Activated CD8-positive, alpha-beta T cell treated with anti-CD3 and anti-CD28 coated beads, Interleukin-2, amount 10 ng/mL, durations not matched to agents 7 days and 5 days (primary cell): ENCODE data around the gene TOX2. TPM values are rescaled to one million over a fixed set of nuclear protein-coding genes. Genes with fewer than 3 reads are reported as not detected.

Experiments
- ATAC-seq: fragments of 150-1000 bp; cut with Tn5 transposase; one replicate; pipeline ENCODE4 v1.10.0; 2021; ENCODE audit warnings: moderate library complexity
- CTCF ChIA-PET: fragments of 350-600 bp; sonication (Branson Sonifier 250); formaldehyde crosslinking; loops from one replicate; lab custom pipeline; 2021; ENCODE audit warnings: antibody characterized with exemption; lab: Charles Lee
- POLR2A ChIA-PET: fragments of 350-600 bp; sonication (Branson Sonifier 250); formaldehyde crosslinking; loops from one replicate; lab custom pipeline; 2021; ENCODE audit warnings: antibody characterized with exemption; lab: Charles Lee
- DNase-seq: peaks from one replicate; pipeline ENCODE4 v3.0.0-alpha.2; 2020
- H3K27ac Mint-ChIP-seq: one replicate; pipeline ENCODE4 v1.8.0; 2021; ENCODE audit warnings: mild to moderate bottlenecking, mixed read lengths
- H3K27me3 Mint-ChIP-seq: one replicate; pipeline ENCODE4 v1.8.0; 2021; ENCODE audit warnings: low read depth, mixed read lengths
- H3K36me3 Mint-ChIP-seq: one replicate; pipeline ENCODE4 v1.8.0; 2021; ENCODE audit warnings: low read depth, mixed read lengths
- H3K4me1 Mint-ChIP-seq: one replicate; pipeline ENCODE4 v1.8.0; 2021; ENCODE audit warnings: low read depth, mixed read lengths
- H3K4me3 Mint-ChIP-seq: one replicate; pipeline ENCODE4 v1.8.0; 2021; ENCODE audit warnings: mild to moderate bottlenecking, mixed read lengths
- H3K9me3 Mint-ChIP-seq: one replicate; pipeline ENCODE4 v1.8.0; 2022; ENCODE audit warnings: mixed read lengths; ENCODE audit not compliant: insufficient read depth
- total RNA-seq, 2 experiments: library from RNA; stranded (reverse); gene quantifications; one replicate each; pipeline ENCODE4 v1.2.3, GENCODE V29; 2021

TOX2 gene
- total RNA-seq, 2 experiments from 2014 or later, result 0.31 to 0.61 TPM

DNA sequence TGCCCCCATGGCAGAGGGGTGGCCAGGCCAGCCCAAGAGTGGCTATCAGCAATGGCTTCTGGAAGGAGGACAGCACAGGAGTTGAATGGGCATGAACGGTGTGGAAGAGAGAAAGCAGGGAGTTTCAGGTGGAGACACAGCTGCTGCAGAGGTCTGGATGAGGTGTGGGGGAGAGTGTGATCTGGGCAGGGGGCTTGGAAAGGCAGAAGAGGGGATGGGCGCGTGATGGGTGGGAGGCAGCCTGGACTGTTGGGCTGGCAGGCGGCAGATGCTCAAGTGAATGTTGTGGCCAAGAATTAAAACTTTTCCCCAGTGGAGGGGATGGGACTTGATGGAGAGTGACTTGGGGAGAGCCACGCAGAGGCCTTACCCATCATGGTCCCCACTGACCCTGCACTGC, 46.5 kb downstream of the TOX2 start:
- Mint-ChIP-seq H3K9me3 (peaks cover 17% of the 10 kb centered on the region), H3K4me3 (no peak overlapping the region), H3K27ac (no peak overlapping the region), H3K27me3 (peaks cover 49% of the 10 kb centered on the region), H3K4me1 (peaks cover 34% of the 10 kb centered on the region), H3K36me3 (peaks cover 16% of the 10 kb centered on the region)
- no peak for DNase-seq
- ATAC-seq, result no peak
- POLR2A ChIA-PET, result no interaction called here
- CTCF ChIA-PET, result no interaction called here

- CTCF ChIA-PET, result no interaction called here
- H3K36me3 Mint-ChIP-seq, result peaks cover 13% of the 10 kb centered on the region
- H3K4me1 Mint-ChIP-seq, result peaks cover 30% of the 10 kb centered on the region
- H3K4me3 Mint-ChIP-seq, result no peak overlapping the region
- H3K27me3 Mint-ChIP-seq, result peaks cover 46% of the 10 kb centered on the region
- ATAC-seq (no peak), DNase-seq (no peak)
- no peak overlapping the region for H3K27ac Mint-ChIP-seq
- POLR2A ChIA-PET, result no interaction called here
- H3K9me3 Mint-ChIP-seq, result peaks cover 16% of the 10 kb centered on the region
Observed at GRCh38 chr20:43961541-43962471, 47.2 kb downstream of the TOX2 start.

- ATAC-seq, result no peak
- Mint-ChIP-seq H3K27ac (no peak overlapping the region), H3K36me3 (peaks cover 8% of the 10 kb centered on the region), H3K9me3 (peaks cover 9% of the 10 kb centered on the region), H3K4me3 (no peak overlapping the region), H3K4me1 (peaks cover 30% of the 10 kb centered on the region), H3K27me3 (peaks cover 40% of the 10 kb centered on the region)
- POLR2A ChIA-PET, result no interaction called here
- DNase-seq, result no peak
- CTCF ChIA-PET, result no interaction called here
Observed at GRCh38 chr20:43962530-43962929, 47.9 kb downstream of the TOX2 start.

GRCh38 chr20:43963233-43963632, 48.6 kb downstream of the TOX2 start:
- peaks cover 2% of the 10 kb centered on the region for H3K36me3 Mint-ChIP-seq
- ChIA-PET CTCF (no interaction called here), POLR2A (no interaction called here)
- peaks cover 2% of the 10 kb centered on the region for H3K9me3 Mint-ChIP-seq
- H3K4me3 Mint-ChIP-seq, result no peak overlapping the region
- DNase-seq (no peak), ATAC-seq (no peak)
- H3K27me3 Mint-ChIP-seq, result peaks cover 35% of the 10 kb centered on the region
- H3K27ac Mint-ChIP-seq, result no peak overlapping the region
- H3K4me1 Mint-ChIP-seq, result peaks cover 30% of the 10 kb centered on the region

DNA sequence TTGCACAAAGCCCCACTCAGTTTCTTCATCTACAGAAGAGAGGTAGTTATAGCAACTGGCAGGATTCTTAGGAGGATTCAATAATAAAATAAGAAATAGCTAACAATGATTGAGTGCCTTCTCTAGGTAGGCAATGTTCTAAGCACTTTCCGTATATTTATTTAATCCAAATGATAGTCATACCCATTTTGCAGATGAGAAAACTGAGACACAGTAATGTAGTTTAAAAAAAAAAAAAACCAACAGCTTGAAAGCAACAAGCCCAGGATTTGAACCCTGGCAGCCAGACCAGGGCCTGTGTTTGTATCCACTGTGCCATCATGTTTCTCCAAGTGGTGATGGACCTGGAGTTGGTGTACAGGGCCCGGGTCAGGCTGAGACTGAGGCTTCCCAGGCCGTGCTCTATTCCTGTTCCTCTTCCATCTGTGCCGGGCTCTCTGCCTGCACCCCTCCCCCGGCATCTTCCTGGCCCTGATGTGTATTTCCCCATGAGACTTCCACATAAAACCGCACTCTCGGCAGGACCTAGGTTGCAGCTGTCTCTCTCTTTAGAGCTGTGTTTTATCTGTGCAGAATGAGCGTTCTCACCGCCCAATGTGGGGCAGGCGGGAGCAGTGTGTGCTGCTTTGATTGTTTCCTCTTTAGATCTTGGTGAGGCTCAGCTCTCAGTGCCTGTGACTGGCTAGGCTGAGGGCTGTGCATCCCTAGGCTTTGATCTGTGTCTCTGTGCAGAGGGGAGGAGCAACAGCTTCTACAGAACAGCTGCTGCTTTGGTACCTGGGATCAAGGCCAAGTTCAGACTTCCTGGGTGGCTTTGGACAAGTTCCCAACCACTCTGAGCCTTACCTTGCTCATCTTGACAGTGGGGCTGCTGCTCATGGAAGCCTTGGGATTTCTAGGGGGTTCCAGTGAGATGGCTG, 49.5 kb downstream of the TOX2 start:
- H3K27me3 Mint-ChIP-seq, result peaks cover 36% of the 10 kb centered on the region
- CTCF ChIA-PET, result interaction anchor here (1.1 to 1.5 kb wide), 4 partner anchors 14 to 214 kb away, joined by 3 to 9 read pairs (median 4); no protein-coding TSS in a partner anchor
- peaks cover 25% of the 10 kb centered on the region for H3K4me1 Mint-ChIP-seq
- POLR2A ChIA-PET, result interaction anchor here (0.6 kb wide), 1 partner anchor 97 kb away, joined by 3 read pairs; no protein-coding TSS in a partner anchor
- DNase-seq (peak; percentile 42), ATAC-seq (peak; percentile 79)
- H3K27ac Mint-ChIP-seq, result no peak overlapping the region
- no peaks in the 10 kb centered on the region for H3K36me3 Mint-ChIP-seq
- no peaks in the 10 kb centered on the region for H3K9me3 Mint-ChIP-seq
- no peak overlapping the region for H3K4me3 Mint-ChIP-seq

DNA sequence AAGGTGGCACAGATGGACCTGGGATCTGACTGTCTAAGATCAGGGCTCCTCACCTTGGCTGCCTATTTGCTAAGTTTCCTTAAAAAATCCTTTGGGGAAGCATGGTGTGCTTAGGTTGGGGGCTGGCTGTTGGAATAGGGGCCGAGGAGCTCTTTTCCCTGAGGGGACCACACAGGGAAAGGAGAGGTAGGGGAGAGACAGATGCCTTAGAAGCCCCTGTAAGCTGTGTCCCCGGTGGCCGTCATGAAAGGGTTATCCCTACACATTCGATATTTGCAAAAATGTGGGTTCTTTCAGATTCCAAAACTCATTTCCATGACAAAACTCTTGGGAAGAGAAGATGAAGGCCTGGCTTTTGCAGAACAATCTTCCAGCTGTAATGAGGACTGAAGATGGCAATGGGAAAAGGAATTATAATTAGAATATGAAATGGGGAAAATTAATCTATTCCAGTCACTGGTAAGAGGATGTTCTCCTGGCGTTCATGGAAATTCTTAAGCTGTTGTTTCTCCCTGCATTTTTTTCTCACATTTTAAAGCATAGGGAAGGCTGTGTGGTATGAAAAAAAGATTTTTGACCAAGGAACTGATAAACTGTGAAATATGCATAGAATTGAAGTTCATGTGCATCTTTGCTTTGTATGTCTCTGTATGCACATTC, 53.8 kb downstream of the TOX2 start:
- H3K27me3 Mint-ChIP-seq, result peaks cover 21% of the 10 kb centered on the region
- no peaks in the 10 kb centered on the region for H3K36me3 Mint-ChIP-seq
- H3K4me1 Mint-ChIP-seq, result peaks cover 13% of the 10 kb centered on the region
- H3K9me3 Mint-ChIP-seq, result no peaks in the 10 kb centered on the region
- POLR2A ChIA-PET, result interaction anchor here (1.4 kb wide), 1 partner anchor 13 kb away, joined by 3 read pairs; no protein-coding TSS in a partner anchor
- CTCF ChIA-PET, result no interaction called here
- H3K27ac Mint-ChIP-seq, result no peak overlapping the region
- ATAC-seq, result no peak
- no peak for DNase-seq
- no peak overlapping the region for H3K4me3 Mint-ChIP-seq

GRCh38 chr20:43969028-43969447, 54.4 kb downstream of the TOX2 start:
- H3K4me3 Mint-ChIP-seq, result no peak overlapping the region
- H3K36me3 Mint-ChIP-seq, result no peaks in the 10 kb centered on the region
- H3K27me3 Mint-ChIP-seq, result peaks cover 23% of the 10 kb centered on the region
- H3K27ac Mint-ChIP-seq, result no peak overlapping the region
- ATAC-seq (no peak), DNase-seq (no peak)
- ChIA-PET CTCF (no interaction called here), POLR2A (interaction anchor here (1.4 kb wide), 1 partner anchor 13 kb away, joined by 3 read pairs; no protein-coding TSS in a partner anchor)
- H3K9me3 Mint-ChIP-seq, result no peaks in the 10 kb centered on the region
- peaks cover 10% of the 10 kb centered on the region for H3K4me1 Mint-ChIP-seq

- DNase-seq (no peak), ATAC-seq (no peak)
- Mint-ChIP-seq H3K4me3 (no peak overlapping the region), H3K9me3 (no peaks in the 10 kb centered on the region), H3K27ac (no peak overlapping the region), H3K4me1 (peaks cover 4% of the 10 kb centered on the region), H3K27me3 (peaks cover 18% of the 10 kb centered on the region), H3K36me3 (no peaks in the 10 kb centered on the region)
- ChIA-PET POLR2A (interaction anchor here (1.4 kb wide), 1 partner anchor 12 kb away, joined by 3 read pairs; no protein-coding TSS in a partner anchor), CTCF (no interaction called here)
Observed at GRCh38 chr20:43969501-43970182, 55.0 kb downstream of the TOX2 start.

- CTCF ChIA-PET, result no interaction called here
- no peak for ATAC-seq
- Mint-ChIP-seq H3K27ac (no peak overlapping the region), H3K36me3 (peaks cover 5% of the 10 kb centered on the region), H3K4me3 (no peak overlapping the region), H3K27me3 (peaks cover 26% of the 10 kb centered on the region), H3K9me3 (no peaks in the 10 kb centered on the region), H3K4me1 (peaks cover 2% of the 10 kb centered on the region)
- POLR2A ChIA-PET, result interaction anchor here (1.2 kb wide), 1 partner anchor 50 kb away, joined by 3 read pairs; no protein-coding TSS in a partner anchor
- DNase-seq, result no peak
Observed at GRCh38 chr20:43971267-43971666, 56.6 kb downstream of the TOX2 start.

DNA sequence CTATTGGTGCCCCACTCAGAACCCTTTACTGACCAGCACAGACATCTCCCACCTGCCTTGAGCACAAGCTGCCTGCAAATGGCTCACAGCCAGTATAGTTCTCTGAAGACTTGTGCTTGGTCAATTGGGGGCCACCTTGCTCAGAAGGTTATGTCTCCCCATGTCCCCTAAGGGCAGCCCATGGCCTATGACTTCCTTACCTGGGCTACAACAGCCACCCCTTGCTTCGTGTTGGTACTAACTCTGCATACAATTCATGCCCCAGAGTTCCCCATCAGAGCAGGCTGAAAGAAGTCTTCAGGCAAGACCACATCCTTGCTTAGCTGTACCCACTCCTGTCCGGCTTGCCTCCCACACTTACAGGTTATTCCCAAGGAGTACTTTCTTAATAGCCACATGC, 57.4 kb downstream of the TOX2 start:
- POLR2A ChIA-PET, result interaction anchor here (0.6 to 1.2 kb wide), 3 partner anchors 51 to 103 kb away, joined by 3 read pairs; no protein-coding TSS in a partner anchor
- Mint-ChIP-seq H3K4me3 (no peak overlapping the region), H3K4me1 (peaks cover 2% of the 10 kb centered on the region), H3K27me3 (peaks cover 26% of the 10 kb centered on the region), H3K27ac (no peak overlapping the region), H3K36me3 (peaks cover 5% of the 10 kb centered on the region), H3K9me3 (no peaks in the 10 kb centered on the region)
- DNase-seq, result no peak
- no peak for ATAC-seq
- CTCF ChIA-PET, result interaction anchor here (2.0 kb wide), 1 partner anchor 12 kb away, joined by 11 read pairs; no protein-coding TSS in a partner anchor
